D721Med (cell line): ENCODE results near the gene FOXE3.

Experiments
- DNase-seq: peaks from one replicate; pipeline ENCODE4 v3.0.0; 2011; ENCODE audit warnings: low spot score; ENCODE audit not compliant: insufficient read length
- FAIRE-seq: peaks from 2 replicates; lab custom pipeline; 2011; peaks lifted over from hg19 to GRCh38; lab: Jason Lieb, UNC
- CTCF ChIP-seq: IDR thresholded peaks from 2 replicates; pipeline ENCODE4 v1.5.1; 2012; ENCODE audit warnings: mild to moderate bottlenecking, control low read depth; ENCODE audit not compliant: insufficient read depth; ENCODE audit errors: missing control alignments

The FOXE3 gene

DNA sequence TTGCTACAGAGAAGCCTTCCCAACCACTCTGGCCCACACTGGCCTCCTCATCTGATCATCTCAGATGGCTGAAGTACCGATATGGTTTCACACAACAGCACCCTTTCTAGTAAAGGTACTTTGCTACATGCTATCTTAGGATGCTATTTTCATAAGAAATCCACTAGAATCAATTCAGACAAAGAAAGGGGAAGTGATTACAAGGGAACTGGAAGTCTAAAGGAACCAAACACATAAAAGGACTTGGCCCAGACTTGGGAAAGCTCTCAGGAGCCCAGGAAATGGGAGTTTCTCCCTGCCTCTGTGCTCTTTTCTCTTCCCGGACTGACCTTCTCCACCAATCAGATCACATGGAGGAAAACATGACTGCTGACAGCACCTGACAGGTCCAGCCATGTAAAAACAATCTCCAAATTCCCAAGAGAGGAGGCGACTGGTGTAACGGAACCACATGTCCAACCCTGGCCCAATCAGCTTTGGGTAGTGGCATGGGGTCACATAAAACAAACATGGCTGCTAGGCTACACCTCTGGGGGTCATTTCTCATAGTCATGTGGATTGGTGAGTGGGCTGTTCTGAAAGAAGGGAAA is 12.7 kb upstream of the FOXE3 start:
- TF ChIP-seq CTCF, result no peak
- FAIRE-seq (no peak), DNase-seq (no peak)

DNA sequence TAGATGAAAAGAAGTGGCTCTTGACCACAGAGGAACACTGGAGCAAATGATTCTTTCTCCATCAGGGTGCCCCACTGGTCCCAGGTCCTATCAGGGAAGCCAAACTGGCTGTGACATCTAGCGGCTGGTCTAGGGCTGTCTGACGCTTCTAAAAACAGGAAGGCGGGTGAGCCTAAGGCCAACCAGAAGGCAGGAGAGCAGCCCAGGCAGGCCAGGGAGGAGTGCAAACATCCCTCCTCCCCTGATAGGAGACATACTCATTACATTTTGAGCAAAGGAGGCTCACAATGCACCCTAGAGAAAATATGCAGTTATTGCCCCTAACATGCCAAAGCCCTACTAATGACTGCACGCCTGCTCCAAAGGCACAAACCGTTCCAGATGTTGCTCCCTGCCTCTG is 10.4 kb upstream of the FOXE3 start:
- TF ChIP-seq CTCF, result no peak
- FAIRE-seq, result no peak
- DNase-seq, result no peak

- FAIRE-seq (no peak), DNase-seq (no peak)
- no peak for TF ChIP-seq CTCF
These were observed 9.1 kb upstream of the FOXE3 start for GRCh38 chr1:47406966-47407365.

DNA sequence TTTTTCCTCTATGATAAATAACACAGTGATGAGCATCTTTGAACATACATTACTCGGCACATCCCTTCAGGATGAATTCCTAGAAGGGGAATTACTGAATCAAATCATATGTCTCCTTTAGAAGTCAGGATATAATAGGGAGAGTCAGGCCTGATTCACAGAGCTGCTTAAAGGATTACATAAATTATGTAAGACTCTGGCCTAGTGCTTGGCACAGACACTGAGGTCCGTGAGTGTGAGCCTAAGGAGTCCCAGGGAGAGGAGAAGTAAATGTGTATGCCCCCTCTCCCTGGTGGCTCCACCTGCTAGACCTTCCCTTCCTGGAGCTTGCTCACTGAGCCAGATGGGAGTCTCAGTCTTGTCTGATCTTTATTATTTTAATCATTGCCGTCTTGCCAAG is 8.6 kb upstream of the FOXE3 start:
- FAIRE-seq (no peak), DNase-seq (no peak)
- TF ChIP-seq CTCF, result no peak

DNA sequence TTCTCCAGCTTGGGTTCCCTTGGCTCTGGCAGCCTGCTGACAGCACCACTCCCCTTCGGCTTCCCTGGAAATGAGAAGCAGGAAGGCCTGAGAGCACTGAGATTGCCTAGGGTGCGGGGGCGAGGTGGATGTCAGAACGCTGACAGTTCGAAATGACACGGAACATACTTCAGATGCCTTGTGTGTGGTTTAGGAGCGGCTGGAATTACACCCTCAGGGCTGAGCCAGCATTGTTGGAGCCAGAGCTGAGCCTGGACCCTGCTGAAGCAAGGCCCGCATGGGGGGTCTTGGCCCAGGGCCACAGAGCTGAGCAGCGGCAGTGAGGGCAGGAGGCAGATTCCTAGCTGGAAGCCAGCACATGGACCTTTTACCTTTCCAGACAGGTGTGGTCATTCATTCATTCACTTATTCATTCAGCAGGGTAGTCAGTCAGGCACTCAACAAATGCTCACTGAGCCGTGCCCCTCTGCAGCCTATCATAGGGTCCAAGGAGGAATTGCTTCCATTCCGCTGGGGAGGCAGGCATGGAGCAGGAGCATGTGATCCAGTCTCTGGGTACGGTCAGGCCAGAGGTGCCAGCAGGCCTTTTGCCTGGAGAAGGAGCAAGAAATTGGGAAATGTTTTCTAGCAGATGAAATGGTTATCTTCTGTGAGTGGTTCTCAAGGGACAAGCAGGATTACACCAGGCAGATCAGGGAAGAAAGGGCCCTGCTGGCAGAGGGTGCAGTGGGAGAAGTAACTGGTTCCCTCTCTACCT is 6.6 kb upstream of the FOXE3 start:
- no peak for TF ChIP-seq CTCF
- no peak for FAIRE-seq
- no peak for DNase-seq

DNA sequence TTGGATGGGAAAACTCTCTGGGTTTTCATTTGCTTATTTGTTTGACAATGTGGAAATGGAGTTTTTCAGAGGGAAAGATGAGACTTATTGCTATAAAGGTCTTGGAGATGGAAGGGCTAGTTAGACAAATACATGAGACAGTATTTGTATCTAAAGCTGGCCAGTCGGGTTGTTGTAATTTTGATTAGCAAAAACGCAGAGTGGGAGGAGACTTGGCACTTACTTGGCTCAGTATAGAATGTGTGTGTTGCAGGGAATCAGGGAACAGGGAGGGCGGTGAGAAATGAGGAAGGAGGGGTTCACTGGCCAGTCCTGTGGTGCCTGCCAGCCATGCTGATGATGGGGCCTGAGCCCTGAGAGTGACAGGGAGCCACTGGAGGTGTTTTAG is 6.0 kb upstream of the FOXE3 start:
- TF ChIP-seq CTCF, result no peak
- DNase-seq (no peak), FAIRE-seq (no peak)

DNA sequence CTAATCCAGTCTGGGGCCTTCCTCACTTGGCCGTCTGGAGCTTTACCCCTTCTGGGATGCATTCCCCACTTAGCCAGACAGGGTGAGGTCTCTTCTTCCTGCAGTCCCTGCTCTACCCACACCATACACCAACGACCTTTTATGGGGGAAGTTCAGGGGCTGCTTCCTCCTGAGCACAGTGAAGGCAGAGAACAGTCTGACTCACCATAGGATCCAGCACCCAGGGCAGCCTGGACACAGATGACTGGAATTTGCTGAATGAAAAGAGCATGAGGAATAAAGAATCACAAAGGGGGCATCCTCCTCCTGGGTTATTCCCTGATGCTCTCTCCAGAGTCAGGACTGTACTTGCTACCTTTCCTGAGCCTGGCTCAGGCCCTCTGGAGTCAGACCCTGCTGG is 4.6 kb upstream of the FOXE3 start:
- FAIRE-seq (no peak), DNase-seq (no peak)
- TF ChIP-seq CTCF, result no peak
